K562 (cell line): ENCODE data around the gene MAPK1IP1L. TPM values are rescaled to one million over a fixed set of nuclear protein-coding genes. Genes with fewer than 3 reads are reported as not detected.

Experiments used
- CHD7 ChIP-seq: fragments of 200-600 bp; sonication (generic); IDR thresholded peaks from one replicate; pipeline ENCODE4 v1.6.1; 2012; ENCODE audit warnings: mild to moderate bottlenecking, low read depth, low read length, inconsistent platforms
- ETV6 ChIP-seq, 3 experiments: fragments of 150-350 bp in 1 of 3; sonication (generic) in 1 of 3; formaldehyde crosslinking in 1 of 3; IDR thresholded peaks; 2 replicates each; pipeline versions ENCODE4 v1.6.1 to v1.8.0; 2014 to 2022; ENCODE audit warnings: borderline replicate concordance in 2 of 3, low read depth in 2 of 3, antibody characterized with exemption in 1 of 3, low read length in 1 of 3, mild to moderate bottlenecking in 1 of 3, missing genetic modification reagents in 1 of 3
- TCF7L2 ChIP-seq: fragments of 150-350 bp; IDR thresholded peaks from 2 replicates; pipeline ENCODE4 v1.6.1; 2016; ENCODE audit warnings: low read depth, mild to moderate bottlenecking, low read length, moderate library complexity
- ZNF318 ChIP-seq, 2 experiments: fragments of 450-650 bp; IDR thresholded peaks; 2 replicates each; pipeline ENCODE4 v1.6.1; 2016; ENCODE audit warnings: mild to moderate bottlenecking in 2 of 2, borderline replicate concordance in 1 of 2, low read depth in 1 of 2, moderate library complexity in 1 of 2
- polyA plus RNA-seq, 8 experiments: library from polyadenylated mRNA; depleted of rRNA in 4 of 8; stranded (reverse) in 5 of 8; unstranded in 3 of 8; fragments of >200 nt; fragmentation: Nextera tagmentation in 2 of 8; fragmentation: Illumina TruSeq in 1 of 8; extraction: Ambion mirVana in 2 of 8; extraction: Trizol in 1 of 8; gene quantifications; 2 replicates each; pipeline versions ENCODE4 v1.2.1 to v1.2.3, GENCODE V29; 2011 to 2014; ENCODE audit warnings: inconsistent platforms in 1 of 8, missing spikeins in 1 of 8
- total RNA-seq, 7 experiments: library from RNA; depleted of rRNA in 6 of 7; stranded (reverse); fragments of >200 nt in 6 of 7; fragmentation: Illumina TruSeq in 2 of 7; extraction: Trizol in 2 of 7; gene quantifications; 2 replicates each; pipeline versions ENCODE4 v1.2.1 to v1.2.3, GENCODE V29; 2011 to 2021; ENCODE audit warnings: low replicate concordance in 1 of 7

The MAPK1IP1L gene
- total and polyA plus RNA-seq, 9 of the 15 experiments (the other 6 are each of a cell fraction or from before 2014, with no cell fraction given) = 32.7 to 99.4 (median 49.8) TPM

- TF ChIP-seq ZNF318 (IDR thresholded peaks at IDR 0.05; ENCODE audit: borderline replicate concordance in 1 of 2, low read depth in 1 of 2) (no peak), ETV6 (IDR thresholded peaks at IDR 0.05; ENCODE audit: borderline replicate concordance in 1 of 2, low read depth in 2 of 2, low read length in 1 of 2) (no peak), ETV6 (CRISPR knock-in tag; IDR thresholded peaks at IDR 0.05; ENCODE audit: borderline replicate concordance) (no peak), CHD7 (no peak), TCF7L2 (no peak)
Measured at GRCh38 chr14:55103005-55103640, 51.7 kb downstream of the MAPK1IP1L start (continued).
